Measurements from ENCODE around the gene CEP76. TPM values are rescaled to one million over a fixed set of nuclear protein-coding genes. Genes with fewer than 3 reads are reported as not detected.

CEP76 gene, protein sequence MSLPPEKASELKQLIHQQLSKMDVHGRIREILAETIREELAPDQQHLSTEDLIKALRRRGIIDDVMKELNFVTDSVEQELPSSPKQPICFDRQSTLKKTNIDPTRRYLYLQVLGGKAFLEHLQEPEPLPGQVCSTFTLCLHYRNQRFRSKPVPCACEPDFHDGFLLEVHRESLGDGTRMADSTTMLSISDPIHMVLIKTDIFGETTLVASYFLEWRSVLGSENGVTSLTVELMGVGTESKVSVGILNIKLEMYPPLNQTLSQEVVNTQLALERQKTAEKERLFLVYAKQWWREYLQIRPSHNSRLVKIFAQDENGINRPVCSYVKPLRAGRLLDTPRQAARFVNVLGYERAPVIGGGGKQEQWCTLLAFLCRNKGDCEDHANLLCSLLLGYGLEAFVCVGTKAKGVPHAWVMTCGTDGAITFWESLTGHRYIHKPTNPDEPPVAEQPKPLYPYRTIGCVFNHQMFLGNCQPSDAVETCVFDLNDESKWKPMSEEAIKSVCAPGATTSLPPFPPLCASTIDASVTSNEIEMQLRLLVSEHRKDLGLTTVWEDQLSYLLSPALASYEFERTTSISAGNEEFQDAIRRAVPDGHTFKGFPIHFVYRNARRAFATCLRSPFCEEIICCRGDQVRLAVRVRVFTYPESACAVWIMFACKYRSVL
- polyA plus RNA-seq: 1 to 10 TPM; 2.8 to 4.9 TPM

DNA sequence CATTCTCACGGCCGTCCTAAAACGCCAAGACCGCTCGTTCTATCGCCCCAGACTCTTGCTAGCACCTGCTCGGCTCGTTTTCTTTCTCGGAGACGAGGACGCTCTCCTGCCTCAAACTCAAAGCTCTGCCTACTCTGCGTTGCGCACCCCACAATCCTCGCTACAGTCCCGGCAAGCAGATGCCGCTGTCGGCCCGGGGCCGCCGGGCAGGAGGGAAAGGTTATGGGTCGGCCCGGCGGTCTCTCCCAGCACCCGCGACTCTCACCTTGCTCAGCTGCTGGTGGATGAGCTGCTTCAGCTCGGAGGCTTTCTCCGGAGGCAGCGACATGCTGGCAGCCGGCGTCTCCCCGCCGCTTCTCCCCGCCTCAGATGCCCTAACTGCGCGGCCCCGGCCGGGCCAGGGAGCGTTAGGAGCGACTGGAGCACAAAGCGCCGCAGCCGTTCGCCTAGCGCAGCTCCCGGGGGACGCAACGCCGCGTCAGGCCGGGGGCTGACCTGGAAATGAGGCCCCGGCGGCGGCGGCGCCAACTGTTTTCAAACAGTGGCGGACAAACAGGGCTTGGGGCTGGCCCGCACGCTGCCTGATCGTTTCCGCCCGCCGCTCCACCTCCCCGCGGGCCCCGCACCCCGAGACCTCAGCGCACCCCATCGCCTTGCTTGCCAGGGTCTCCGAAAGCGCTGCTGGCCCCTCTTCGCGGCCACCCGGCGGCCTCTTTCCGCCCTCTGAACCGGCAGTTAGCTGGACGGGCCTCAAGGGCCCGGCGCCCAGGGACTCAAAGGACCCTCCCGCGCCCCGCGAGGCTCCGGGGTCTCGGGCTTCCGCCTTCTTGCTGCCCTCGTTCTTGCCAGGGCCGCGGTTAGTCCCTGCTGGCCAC is at the start of gene CEP76, which contains the start of gene PSMG2:
CEP76 (minus strand) TSS at position 503 of the 875 bp plus-strand sequence; CDS start at position 328, 175 bp downstream.
PSMG2 (plus strand) TSS at position 822 of the 875 bp plus-strand sequence. CDS start 66 bp downstream, outside the sequence.
- H3K27ac ChIP-seq (ENCODE audit: low read depth in 2 of 2, low read length in 1 of 2): peak within 1 kb of the TSS; percentile 92 to 96
- H3K27me3 ChIP-seq (ENCODE audit: control insufficient read depth in 1 of 2, insufficient read depth in 2 of 2, low read length in 2 of 2): no peaks in the 10 kb centered on the region
- no peaks in the 10 kb centered on the region for H3K9me3 ChIP-seq (ENCODE audit: control insufficient read depth in 2 of 2, insufficient read depth in 1 of 2, low read depth in 1 of 2, low read length in 1 of 2)
- WGBS, 2 donors: 0 to 1% methylated on average over 81 to 89 of the region's 89 CpGs
- H3K36me3 ChIP-seq (ENCODE audit: control insufficient read depth in 2 of 2, insufficient read depth in 2 of 2, low read length in 1 of 2): peaks cover 0 to 1% of the 10 kb centered on the region in 2 donors
- H3K4me1 ChIP-seq (ENCODE audit: control insufficient read depth in 2 of 2, insufficient read depth in 2 of 2, low read length in 1 of 2): no peaks in the 10 kb centered on the region
- H3K4me3 ChIP-seq (ENCODE audit: low read depth in 1 of 2, low read length in 2 of 2): peak within 1 kb of the TSS; percentile 81 to 95

DNA sequence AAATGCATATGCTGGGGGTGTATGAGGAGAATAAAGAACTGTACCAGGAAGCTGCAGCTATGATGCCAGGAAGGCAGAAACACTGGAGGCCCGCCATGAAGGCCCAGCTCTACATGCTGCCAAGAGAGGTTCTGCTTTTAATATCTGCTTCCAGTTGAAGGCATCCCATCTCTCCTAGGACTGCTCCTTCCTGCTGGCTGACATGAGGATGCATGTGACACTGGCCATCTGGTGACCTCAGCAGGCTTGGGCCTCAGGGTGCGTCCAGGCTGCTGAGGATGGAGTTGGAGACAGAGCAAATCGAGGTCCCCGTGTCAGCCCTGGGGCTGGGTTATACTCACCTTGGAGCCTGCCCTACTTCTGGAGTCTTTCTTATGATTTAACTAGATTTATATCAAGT is 49.4 kb upstream of the CEP76 start:
- H3K9me3 ChIP-seq (ENCODE audit: control insufficient read depth in 2 of 2, insufficient read depth in 1 of 2, low read depth in 1 of 2, low read length in 1 of 2): no peaks in the 10 kb centered on the region
- no peak overlapping the region for H3K4me3 ChIP-seq (ENCODE audit: low read depth in 1 of 2, low read length in 2 of 2)
- WGBS, 2 donors: 78 to 84% methylated on average over 4 of the region's 4 CpGs

DNA sequence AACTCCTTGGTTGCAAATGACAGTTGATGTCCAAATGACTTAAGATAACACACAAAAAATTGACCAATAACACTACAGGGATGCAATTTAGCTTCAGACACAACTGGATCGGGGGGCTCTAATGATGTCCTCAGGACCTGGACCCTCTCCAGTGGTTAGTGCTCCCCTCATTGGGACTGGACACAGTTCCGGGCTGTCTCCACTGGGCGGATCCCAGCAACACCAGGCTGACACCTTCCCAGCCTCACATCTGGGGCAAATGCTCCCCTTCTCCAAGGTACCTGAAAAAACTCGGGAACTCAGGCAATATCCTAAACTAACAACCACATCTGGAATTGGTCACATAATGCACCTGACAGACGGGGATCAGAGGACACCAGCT is 49.0 kb upstream of the CEP76 start:
- no peak overlapping the region for H3K4me3 ChIP-seq (ENCODE audit: low read depth in 1 of 2, low read length in 2 of 2)
- WGBS, 2 donors: 89 to 91% methylated on average over 5 of the region's 5 CpGs
- H3K36me3 ChIP-seq (ENCODE audit: control insufficient read depth in 2 of 2, insufficient read depth in 2 of 2, low read length in 1 of 2): no peaks in the 10 kb centered on the region
- H3K27me3 ChIP-seq (ENCODE audit: control insufficient read depth in 1 of 2, insufficient read depth in 2 of 2, low read length in 2 of 2): no peaks in the 10 kb centered on the region
- no peak overlapping the region for H3K27ac ChIP-seq (ENCODE audit: low read depth in 2 of 2, low read length in 1 of 2)
- no peaks in the 10 kb centered on the region for H3K9me3 ChIP-seq (ENCODE audit: control insufficient read depth in 2 of 2, insufficient read depth in 1 of 2, low read depth in 1 of 2, low read length in 1 of 2)
- no peaks in the 10 kb centered on the region for H3K4me1 ChIP-seq (ENCODE audit: control insufficient read depth in 2 of 2, insufficient read depth in 2 of 2, low read length in 1 of 2)

More for the DNA sequence above, 49.4 kb upstream of the CEP76 start:
- Histone ChIP-seq H3K4me1 (ENCODE audit: control insufficient read depth in 2 of 2, insufficient read depth in 2 of 2, low read length in 1 of 2) (no peaks in the 10 kb centered on the region), H3K27ac (ENCODE audit: low read depth in 2 of 2, low read length in 1 of 2) (no peak overlapping the region), H3K36me3 (ENCODE audit: control insufficient read depth in 2 of 2, insufficient read depth in 2 of 2, low read length in 1 of 2) (no peaks in the 10 kb centered on the region), H3K27me3 (ENCODE audit: control insufficient read depth in 1 of 2, insufficient read depth in 2 of 2, low read length in 2 of 2) (no peaks in the 10 kb centered on the region)

DNA sequence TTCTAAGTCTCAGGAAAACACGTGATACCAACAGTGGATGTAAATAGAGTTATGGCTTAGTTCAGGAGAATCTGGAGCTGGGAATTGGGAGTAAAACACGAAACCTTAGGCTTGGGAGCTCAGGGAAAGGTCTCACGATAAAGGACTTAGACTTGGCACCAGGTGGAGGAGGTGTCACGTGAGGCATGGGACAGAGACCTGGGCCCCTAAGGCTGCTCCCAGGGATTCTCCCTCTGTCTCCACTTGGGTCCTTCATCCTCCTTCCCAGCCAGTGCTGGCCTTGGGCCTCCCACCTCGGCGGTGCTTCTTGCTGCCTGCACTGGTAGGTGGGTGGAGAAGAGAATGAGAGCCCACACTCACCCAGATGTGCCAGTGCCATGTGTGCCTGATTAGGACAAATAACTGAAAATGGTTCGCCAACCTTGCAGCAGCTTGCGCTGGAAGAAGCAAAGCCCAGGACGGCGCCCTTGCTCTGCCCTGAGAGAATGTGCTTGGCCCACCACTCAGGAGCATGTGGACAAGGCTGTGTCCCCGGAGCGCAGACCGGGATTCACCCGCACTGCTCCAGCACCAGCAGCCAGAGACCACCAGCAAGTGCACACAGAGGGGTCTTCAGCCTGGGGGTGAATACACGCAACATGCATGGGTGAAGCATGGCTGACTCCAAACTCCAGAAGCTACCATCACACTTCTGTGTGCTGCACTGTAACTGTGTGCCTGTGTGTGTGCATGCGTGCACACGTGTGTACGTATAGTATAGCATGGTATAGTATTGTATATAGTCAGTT is 48.4 kb upstream of the CEP76 start:
- H3K36me3 ChIP-seq (ENCODE audit: control insufficient read depth in 2 of 2, insufficient read depth in 2 of 2, low read length in 1 of 2): no peaks in the 10 kb centered on the region
- no peaks in the 10 kb centered on the region for H3K27me3 ChIP-seq (ENCODE audit: control insufficient read depth in 1 of 2, insufficient read depth in 2 of 2, low read length in 2 of 2)
- 92% methylated on average over 18 of the region's 18 CpGs for WGBS, 2 donors
- no peak overlapping the region for H3K27ac ChIP-seq (ENCODE audit: low read depth in 2 of 2, low read length in 1 of 2)
- no peaks in the 10 kb centered on the region for H3K9me3 ChIP-seq (ENCODE audit: control insufficient read depth in 2 of 2, insufficient read depth in 1 of 2, low read depth in 1 of 2, low read length in 1 of 2)
- H3K4me3 ChIP-seq (ENCODE audit: low read depth in 1 of 2, low read length in 2 of 2): no peak overlapping the region
- H3K4me1 ChIP-seq (ENCODE audit: control insufficient read depth in 2 of 2, insufficient read depth in 2 of 2, low read length in 1 of 2): no peaks in the 10 kb centered on the region

DNA sequence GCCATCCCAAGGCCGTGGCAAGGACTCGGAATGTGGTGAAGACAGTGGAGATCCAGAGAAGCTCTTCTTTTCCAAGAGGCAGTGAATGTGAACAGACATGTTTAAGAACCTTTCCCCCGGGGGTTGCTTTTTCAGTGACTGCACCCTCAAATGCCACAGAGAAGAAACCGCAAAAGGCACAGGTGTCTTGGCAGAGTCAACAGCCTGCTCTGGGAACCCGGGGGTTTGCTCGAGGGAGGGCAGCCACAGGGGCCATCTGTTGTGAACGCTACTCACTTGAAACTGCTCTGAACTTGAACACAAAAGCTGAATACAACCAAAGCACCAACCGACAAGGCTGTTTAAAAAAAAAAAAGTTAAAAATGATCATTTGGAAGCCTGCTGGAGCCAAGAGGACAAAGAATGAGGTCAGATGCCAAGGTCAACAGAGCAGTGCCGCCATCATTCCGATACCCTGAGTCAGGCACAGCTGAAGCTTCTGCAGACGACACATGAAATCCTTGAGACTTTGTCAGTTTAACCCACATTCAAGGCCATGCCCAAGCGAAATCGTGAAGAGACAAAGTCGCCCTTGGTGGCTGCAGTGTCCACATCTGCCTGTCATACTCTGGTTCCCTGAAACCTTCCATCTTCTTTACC is 47.7 kb upstream of the CEP76 start:
- H3K36me3 ChIP-seq (ENCODE audit: control insufficient read depth in 2 of 2, insufficient read depth in 2 of 2, low read length in 1 of 2): no peaks in the 10 kb centered on the region
- no peak overlapping the region for H3K4me3 ChIP-seq (ENCODE audit: low read depth in 1 of 2, low read length in 2 of 2)
- no peak overlapping the region for H3K27ac ChIP-seq (ENCODE audit: low read depth in 2 of 2, low read length in 1 of 2)
- no peaks in the 10 kb centered on the region for H3K9me3 ChIP-seq (ENCODE audit: control insufficient read depth in 2 of 2, insufficient read depth in 1 of 2, low read depth in 1 of 2, low read length in 1 of 2)
- H3K4me1 ChIP-seq (ENCODE audit: control insufficient read depth in 2 of 2, insufficient read depth in 2 of 2, low read length in 1 of 2): no peaks in the 10 kb centered on the region
- 49 to 56% methylated on average over 14 of the region's 14 CpGs for WGBS, 2 donors
- H3K27me3 ChIP-seq (ENCODE audit: control insufficient read depth in 1 of 2, insufficient read depth in 2 of 2, low read length in 2 of 2): no peaks in the 10 kb centered on the region

DNA sequence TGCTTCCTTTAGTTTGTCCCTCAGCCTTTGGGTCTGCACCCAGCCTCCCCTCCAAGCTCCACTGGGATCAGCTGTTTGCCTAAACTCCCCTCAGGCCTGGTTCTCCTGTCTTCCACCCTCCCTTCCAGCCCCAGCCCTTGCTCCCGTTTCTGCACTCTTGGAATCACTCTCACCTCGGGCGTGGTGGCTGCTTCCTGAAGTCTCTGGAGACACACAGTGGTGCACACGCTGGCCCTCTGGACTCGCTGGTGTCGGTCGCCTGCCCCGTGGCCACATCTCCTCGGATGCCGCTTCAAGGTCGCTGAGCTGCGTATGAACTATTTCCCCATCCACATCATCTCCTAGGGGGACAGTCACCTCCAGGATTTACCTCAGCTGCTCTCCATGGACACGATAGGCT is 46.6 kb upstream of the CEP76 start:
- Histone ChIP-seq H3K27ac (ENCODE audit: low read depth in 2 of 2, low read length in 1 of 2) (no peak overlapping the region), H3K4me3 (ENCODE audit: low read depth in 1 of 2, low read length in 2 of 2) (no peak overlapping the region), H3K9me3 (ENCODE audit: control insufficient read depth in 2 of 2, insufficient read depth in 1 of 2, low read depth in 1 of 2, low read length in 1 of 2) (no peaks in the 10 kb centered on the region), H3K4me1 (ENCODE audit: control insufficient read depth in 2 of 2, insufficient read depth in 2 of 2, low read length in 1 of 2) (no peaks in the 10 kb centered on the region), H3K27me3 (ENCODE audit: control insufficient read depth in 1 of 2, insufficient read depth in 2 of 2, low read length in 2 of 2) (no peaks in the 10 kb centered on the region), H3K36me3 (ENCODE audit: control insufficient read depth in 2 of 2, insufficient read depth in 2 of 2, low read length in 1 of 2) (no peaks in the 10 kb centered on the region)
- WGBS, 2 donors: 74 to 82% methylated on average over 13 of the region's 13 CpGs

DNA sequence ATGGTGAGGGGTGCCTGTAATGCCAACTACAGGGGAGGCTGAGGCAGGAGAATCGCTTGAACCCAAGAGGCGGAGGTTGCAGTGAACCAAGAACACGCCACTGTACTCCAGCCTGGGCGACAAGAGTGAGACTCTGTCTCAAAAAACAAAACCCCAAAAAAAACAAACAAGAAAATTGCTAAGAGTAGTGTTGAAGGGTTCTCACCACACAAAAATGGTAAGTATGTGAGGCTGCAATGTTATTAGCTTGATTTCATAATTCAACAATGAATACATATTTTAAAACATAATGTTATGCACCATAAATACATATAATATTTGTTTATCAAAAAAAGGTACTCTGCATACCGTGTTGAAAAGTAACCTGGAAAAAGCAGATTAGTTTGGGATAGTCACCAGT is 46.1 kb upstream of the CEP76 start:
- no peaks in the 10 kb centered on the region for H3K4me1 ChIP-seq (ENCODE audit: control insufficient read depth in 2 of 2, insufficient read depth in 2 of 2, low read length in 1 of 2)
- H3K4me3 ChIP-seq (ENCODE audit: low read depth in 1 of 2, low read length in 2 of 2): no peak overlapping the region
- H3K27ac ChIP-seq (ENCODE audit: low read depth in 2 of 2, low read length in 1 of 2): no peak overlapping the region
- 84 to 86% methylated on average over 5 of the region's 5 CpGs for WGBS, 2 donors
- H3K27me3 ChIP-seq (ENCODE audit: control insufficient read depth in 1 of 2, insufficient read depth in 2 of 2, low read length in 2 of 2): no peaks in the 10 kb centered on the region
- H3K36me3 ChIP-seq (ENCODE audit: control insufficient read depth in 2 of 2, insufficient read depth in 2 of 2, low read length in 1 of 2): no peaks in the 10 kb centered on the region
- H3K9me3 ChIP-seq (ENCODE audit: control insufficient read depth in 2 of 2, insufficient read depth in 1 of 2, low read depth in 1 of 2, low read length in 1 of 2): no peaks in the 10 kb centered on the region

DNA sequence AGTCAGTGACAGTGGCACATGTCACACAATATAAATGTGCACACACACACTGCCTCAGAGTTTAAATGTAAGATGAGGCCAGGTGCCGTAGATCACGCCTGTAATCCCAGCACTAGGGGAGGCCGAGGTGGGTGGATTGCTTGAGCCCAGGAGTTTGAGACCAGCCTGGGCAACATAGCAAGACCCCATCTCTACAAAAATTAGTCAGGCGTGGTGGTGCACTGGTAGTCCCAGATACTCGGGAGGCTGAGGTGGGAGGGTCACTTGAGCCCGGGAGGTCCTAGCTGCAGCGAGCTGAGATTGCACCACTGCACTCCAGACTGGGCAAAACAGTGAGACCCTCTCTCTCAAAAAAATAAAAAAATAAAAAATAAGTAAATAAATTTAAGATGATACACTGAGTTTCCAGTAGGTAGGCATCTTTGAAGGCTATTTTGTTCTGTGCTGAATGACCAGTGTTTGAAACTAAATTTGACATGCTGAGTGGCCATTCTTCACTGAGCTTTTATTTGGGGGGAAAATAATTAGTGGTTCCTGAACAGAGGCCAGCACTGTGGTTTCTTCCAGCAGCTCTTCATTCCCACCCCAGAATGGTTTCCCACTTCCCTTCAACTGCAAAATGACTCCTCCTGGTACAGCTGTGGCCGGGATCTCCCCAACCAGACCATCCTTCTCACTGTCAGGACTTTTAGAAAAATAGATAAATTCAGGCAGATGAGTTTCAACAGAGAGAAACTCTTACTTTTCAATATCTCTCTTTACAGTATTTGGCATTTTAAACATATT is 45.2 kb upstream of the CEP76 start:
- no peaks in the 10 kb centered on the region for H3K4me1 ChIP-seq (ENCODE audit: control insufficient read depth in 2 of 2, insufficient read depth in 2 of 2, low read length in 1 of 2)
- H3K27me3 ChIP-seq (ENCODE audit: control insufficient read depth in 1 of 2, insufficient read depth in 2 of 2, low read length in 2 of 2): no peaks in the 10 kb centered on the region
- no peak overlapping the region for H3K4me3 ChIP-seq (ENCODE audit: low read depth in 1 of 2, low read length in 2 of 2)
- WGBS, 2 donors: 89 to 91% methylated on average over 8 of the region's 8 CpGs
- H3K9me3 ChIP-seq (ENCODE audit: control insufficient read depth in 2 of 2, insufficient read depth in 1 of 2, low read depth in 1 of 2, low read length in 1 of 2): no peaks in the 10 kb centered on the region
- no peak overlapping the region for H3K27ac ChIP-seq (ENCODE audit: low read depth in 2 of 2, low read length in 1 of 2)
- no peaks in the 10 kb centered on the region for H3K36me3 ChIP-seq (ENCODE audit: control insufficient read depth in 2 of 2, insufficient read depth in 2 of 2, low read length in 1 of 2)
